IPS DF 4.7 (cell line): ENCODE data around the gene TUBB1.

Source experiments
- DNase-seq: peaks from one replicate; pipeline ENCODE4 v3.0.0-alpha.2; 2013; ENCODE audit warnings: low spot score; ENCODE audit errors: extremely low read depth

The TUBB1 gene

GRCh38 chr20:59042151-59042795, 23.0 kb downstream of the TUBB1 start, which contains the start of gene PRELID3B:
PRELID3B (minus strand) TSS chr20:59042786; CDS start chr20:59042730, 56 bp downstream.
- no peak for DNase-seq

GRCh38 chr20:59042796-59043631, 23.8 kb downstream of the TUBB1 start:
- no peak for DNase-seq

- DNase-seq = no peak
Observed at GRCh38 chr20:59043698-59044097, 24.5 kb downstream of the TUBB1 start.

- no peak for DNase-seq
Observed at GRCh38 chr20:59044295-59044694, 25.1 kb downstream of the TUBB1 start.

GRCh38 chr20:59044796-59045195, 25.6 kb downstream of the TUBB1 start:
- no peak for DNase-seq

GRCh38 chr20:59046862-59047261, 27.6 kb downstream of the TUBB1 start:
- no peak for DNase-seq

- DNase-seq = no peak
Observed at GRCh38 chr20:59047938-59048680, 28.9 kb downstream of the TUBB1 start.

GRCh38 chr20:59048681-59049030, 29.4 kb downstream of the TUBB1 start:
- no peak for DNase-seq

- DNase-seq = no peak
Observed at GRCh38 chr20:59050437-59050836, 31.2 kb downstream of the TUBB1 start.

GRCh38 chr20:59051666-59052185, 32.5 kb downstream of the TUBB1 start:
- DNase-seq = no peak

GRCh38 chr20:59055302-59055701, 36.1 kb downstream of the TUBB1 start:
- no peak for DNase-seq

GRCh38 chr20:59062081-59062480, 42.9 kb downstream of the TUBB1 start:
- DNase-seq = no peak

GRCh38 chr20:59063358-59064213, 44.4 kb downstream of the TUBB1 start:
- no peak for DNase-seq

GRCh38 chr20:59064214-59064722, 45.0 kb downstream of the TUBB1 start:
- no peak for DNase-seq

GRCh38 chr20:59068534-59068933, 49.3 kb downstream of the TUBB1 start:
- DNase-seq = no peak

GRCh38 chr20:59069026-59069425, 49.8 kb downstream of the TUBB1 start:
- no peak for DNase-seq

- no peak for DNase-seq
Observed at GRCh38 chr20:59071216-59071615, 52.0 kb downstream of the TUBB1 start.

GRCh38 chr20:59073582-59073981, 54.4 kb downstream of the TUBB1 start:
- DNase-seq = no peak

GRCh38 chr20:59074456-59074855, 55.2 kb downstream of the TUBB1 start:
- no peak for DNase-seq

GRCh38 chr20:59075934-59076508, 56.8 kb downstream of the TUBB1 start:
- no peak for DNase-seq
